Colonic mucosa (tissue), 4 donors: ENCODE results near the gene UBE2L5. TPM values are rescaled to one million over a fixed set of nuclear protein-coding genes. Genes with fewer than 3 reads are reported as not detected.

Source experiments
- DNase-seq: peaks from one replicate; pipeline ENCODE4 v3.0.0-alpha.2; 2020
- H3K27ac ChIP-seq: fragments of 200-600 bp; one replicate; pipeline ENCODE4 v1.8.0; 2021
- H3K27me3 ChIP-seq: fragments of 200-600 bp; one replicate; pipeline ENCODE4 v1.8.0; 2021
- H3K36me3 ChIP-seq: fragments of 200-600 bp; one replicate; pipeline ENCODE4 v1.8.0; 2021
- H3K4me1 ChIP-seq: fragments of 200-600 bp; one replicate; pipeline ENCODE4 v1.8.0; 2021; ENCODE audit warnings: mild to moderate bottlenecking
- H3K4me3 ChIP-seq: fragments of 200-600 bp; one replicate; pipeline ENCODE4 v1.8.0; 2021
- H3K9ac ChIP-seq, 2 donors: one replicate each; pipeline ENCODE4 v1.7.0; 2013; ENCODE audit warnings: control low read depth in 2 of 2, low read depth in 2 of 2, low read length in 2 of 2
- H3K9me3 ChIP-seq: fragments of 200-600 bp; one replicate; pipeline ENCODE4 v1.8.0; 2021
- CTCF ChIP-seq: fragments of 200-600 bp; IDR thresholded peaks from one replicate; pipeline ENCODE4 v1.8.0; 2022; ENCODE audit warnings: antibody characterized with exemption, mild to moderate bottlenecking
- intact Hi-C: fragments of 100-400 bp; cut with DNase I; formaldehyde crosslinking; loops from one replicate; pipeline ENCODE4 v1.14.1; 2022
- total RNA-seq, 2 donors: library from RNA; stranded (reverse); fragmentation: NEBNext Ultra II Directional in 1 of 2; extraction: Animal tissue kit (Norgen Biotek cat#: 25700) in 1 of 2; gene quantifications; one replicate each; pipeline ENCODE4 v1.2.1, GENCODE V29; 2021
- donor health status: healthy.
- donor health status: DM: no; HTN: no; CAD: no.
- donor health status: DM: no; HTN: no; CAD: no.

Gene UBE2L5
- total RNA-seq, 2 donors from 2014 or later: not detected

GRCh38 chr13:30408319-30409101, 13.8 kb upstream of the UBE2L5 start:
- peaks cover 3% of the 10 kb centered on the region for H3K4me1 ChIP-seq
- DNase-seq: peak; percentile 97
- no peaks in the 10 kb centered on the region for H3K36me3 ChIP-seq
- TF ChIP-seq CTCF: peak; percentile 76
- intact Hi-C loops: no loop called here
- H3K9me3 ChIP-seq: no peaks in the 10 kb centered on the region
- peak overlapping the region; percentile 4 for H3K4me3 ChIP-seq
- H3K27ac ChIP-seq: peak overlapping the region; percentile 15
- H3K9ac ChIP-seq: peak overlapping the region; percentile 26 to 58
- H3K27me3 ChIP-seq: no peaks in the 10 kb centered on the region

GRCh38 chr13:30409886-30410704, 12.2 kb upstream of the UBE2L5 start:
- no peak for TF ChIP-seq CTCF

DNA sequence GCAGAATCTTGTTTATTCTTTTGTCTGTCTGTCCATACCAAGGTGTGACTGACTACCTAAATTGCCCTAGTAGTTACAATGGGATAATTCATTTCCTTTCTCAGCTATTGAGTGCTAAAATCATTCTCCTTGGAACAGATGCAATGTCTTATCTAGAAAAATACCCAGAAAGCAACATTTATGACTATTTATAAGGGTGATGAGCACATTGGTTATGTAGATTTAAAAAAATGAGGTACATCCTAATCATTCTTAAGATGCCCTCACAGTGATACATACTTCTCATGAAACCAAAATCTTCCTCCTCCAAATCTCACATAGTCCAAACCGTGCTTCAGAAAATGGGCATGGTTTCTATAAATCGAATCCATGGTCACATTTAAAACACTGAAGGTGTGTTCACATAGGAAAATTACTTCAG, 11.6 kb upstream of the UBE2L5 start:
- Histone ChIP-seq H3K4me1 (peaks cover 3% of the 10 kb centered on the region), H3K36me3 (no peaks in the 10 kb centered on the region), H3K27me3 (no peaks in the 10 kb centered on the region), H3K9ac (no peak overlapping the region), H3K27ac (no peak overlapping the region), H3K9me3 (no peaks in the 10 kb centered on the region), H3K4me3 (no peak overlapping the region)
- no peak for DNase-seq
- no peak for TF ChIP-seq CTCF
- intact Hi-C loops: no loop called here

More at GRCh38 chr13:30409886-30410704, 12.2 kb upstream of the UBE2L5 start:
- intact Hi-C loops: no loop called here
- Histone ChIP-seq H3K4me1 (peaks cover 3% of the 10 kb centered on the region), H3K9me3 (no peaks in the 10 kb centered on the region), H3K27ac (no peak overlapping the region), H3K36me3 (no peaks in the 10 kb centered on the region), H3K9ac (no peak overlapping the region), H3K27me3 (no peaks in the 10 kb centered on the region), H3K4me3 (no peak overlapping the region)
- DNase-seq: no peak

GRCh38 chr13:30412346-30412745, 9.9 kb upstream of the UBE2L5 start:
- Histone ChIP-seq H3K9me3 (no peaks in the 10 kb centered on the region), H3K4me3 (no peak overlapping the region), H3K36me3 (no peaks in the 10 kb centered on the region), H3K27me3 (no peaks in the 10 kb centered on the region), H3K27ac (no peak overlapping the region), H3K4me1 (peaks cover 3% of the 10 kb centered on the region), H3K9ac (no peak overlapping the region)
- intact Hi-C loops: no loop called here
- no peak for TF ChIP-seq CTCF
- DNase-seq: no peak

- H3K4me3 ChIP-seq: no peak overlapping the region
- no peak overlapping the region for H3K27ac ChIP-seq
- H3K27me3 ChIP-seq: no peaks in the 10 kb centered on the region
- no peaks in the 10 kb centered on the region for H3K4me1 ChIP-seq
- no peaks in the 10 kb centered on the region for H3K36me3 ChIP-seq
- no peak for DNase-seq
- no peaks in the 10 kb centered on the region for H3K9me3 ChIP-seq
- no peak overlapping the region for H3K9ac ChIP-seq
- intact Hi-C loops: no loop called here
- TF ChIP-seq CTCF: no peak
Observed at GRCh38 chr13:30413842-30414241, 8.5 kb upstream of the UBE2L5 start.
